K562 (cell line): ENCODE data around the gene KLC1. TPM values are rescaled to one million over a fixed set of nuclear protein-coding genes. Genes with fewer than 3 reads are reported as not detected.

ENCODE experiments used
- ATAC-seq: fragments of 200-7000 bp; cut with Tn5 transposase; 3 replicates; pipeline ENCODE4 v1.9.1; 2020; ENCODE audit warnings: moderate library complexity
- BruUV-seq: library from RNA; stranded (reverse); fragments of 400-500 nt; replicated peaks from 2 replicates; lab custom pipeline; 2021; lab: Mats Ljungman, UMichigan
- CTCF ChIA-PET: fragments of 300-600 bp; formaldehyde crosslinking; extraction: SDS; loops from one replicate; lab custom pipeline; 2021; ENCODE audit warnings: low intra/inter-chr PET ratio; lab: Yijun Ruan, JAX
- POLR2A ChIA-PET: fragments of 300-600, 350-650 bp; sonication (Branson Sonifier 250); formaldehyde crosslinking; extraction: SDS; loops from one replicate; lab custom pipeline; 2021; ENCODE audit warnings: antibody characterized with exemption, inconsistent platforms; lab: Yijun Ruan, JAX
- DNase-seq, 4 experiments: peaks; one replicate each; pipeline versions ENCODE4 v3.0.0 to v3.0.0-alpha.2; 2011 to 2018; ENCODE audit warnings: low spot score in 3 of 4, mixed read lengths in 3 of 4; ENCODE audit errors: extremely low read depth in 1 of 4
- FAIRE-seq: peaks from 2 replicates; lab custom pipeline; 2011; peaks lifted over from hg19 to GRCh38; lab: Jason Lieb, UNC
- H2AFZ ChIP-seq: 2 replicates; pipeline ENCODE4 v1.6.0; 2011; ENCODE audit warnings: low read depth, low read length, control low read depth, inconsistent platforms
- H3K27ac ChIP-seq: fragments of 200-600 bp; 3 replicates; pipeline ENCODE4 v1.8.0; 2011; ENCODE audit warnings: low read depth, mild to moderate bottlenecking, control low read depth, inconsistent platforms, low read length, moderate library complexity, mixed read lengths; ENCODE audit errors: extremely low read depth
- H3K27me3 ChIP-seq, 2 experiments: fragments of 300-600 bp in 1 of 2; 2 replicates in 1 of 2; 3 replicates in 1 of 2; pipeline versions ENCODE4 v1.6.0 to v1.8.0; 2011; ENCODE audit warnings: inconsistent platforms in 2 of 2, low read length in 2 of 2, mild to moderate bottlenecking in 1 of 2, mixed read lengths in 1 of 2, moderate library complexity in 1 of 2; ENCODE audit not compliant: control insufficient read depth in 2 of 2, insufficient read depth in 2 of 2
- H3K36me3 ChIP-seq: fragments of 300-600 bp; 3 replicates; pipeline ENCODE4 v1.8.0; 2011; ENCODE audit warnings: mild to moderate bottlenecking, low read length, inconsistent platforms; ENCODE audit not compliant: control insufficient read depth, insufficient read depth
- H3K4me1 ChIP-seq, 2 experiments: fragments of 200-600 bp in 1 of 2; replicated peaks in 1 of 2; 2 replicates in 1 of 2; 3 replicates in 1 of 2; pipeline versions ENCODE4 v1.5.1 to v1.8.0; 2011; ENCODE audit warnings: inconsistent platforms in 2 of 2, low read length in 2 of 2, mild to moderate bottlenecking in 1 of 2, mixed read lengths in 1 of 2, moderate library complexity in 1 of 2; ENCODE audit not compliant: control insufficient read depth in 2 of 2, insufficient read depth in 2 of 2
- H3K4me2 ChIP-seq: 2 replicates; pipeline ENCODE4 v1.6.1; 2011; ENCODE audit warnings: low read length, control low read depth, inconsistent platforms, mixed read lengths; ENCODE audit not compliant: insufficient read depth
- H3K4me3 ChIP-seq: fragments of 200-600 bp; sonication (generic), shearing (Covaris generic); 2 replicates; pipeline ENCODE4 v1.5.1; 2016; ENCODE audit warnings: control low read depth, inconsistent platforms
- H3K79me2 ChIP-seq: fragments of 200-600 bp; 3 replicates; pipeline ENCODE4 v1.8.0; 2011; ENCODE audit warnings: low read length, inconsistent platforms; ENCODE audit not compliant: control insufficient read depth, insufficient read depth
- H3K9ac ChIP-seq, 2 experiments: 2 replicates each; pipeline versions ENCODE4 v1.6.0 to v1.6.1; 2011; ENCODE audit warnings: low read depth in 2 of 2, low read length in 2 of 2, control low read depth in 1 of 2, inconsistent platforms in 1 of 2, mild to moderate bottlenecking in 1 of 2, mixed read lengths in 1 of 2; ENCODE audit not compliant: insufficient read depth in 1 of 2
- H3K9me1 ChIP-seq: one replicate; pipeline ENCODE4 v1.6.0; 2011; ENCODE audit warnings: inconsistent platforms, mild to moderate bottlenecking, low read length, moderate library complexity; ENCODE audit not compliant: control insufficient read depth, insufficient read depth
- H3K9me3 ChIP-seq: replicated peaks from 2 replicates; pipeline ENCODE4 v1.5.1; 2011; ENCODE audit warnings: low read depth, low read length, inconsistent platforms; ENCODE audit not compliant: control insufficient read depth, insufficient read depth
- H4K20me1 ChIP-seq: replicated peaks from 2 replicates; pipeline ENCODE4 v1.6.1; 2011; ENCODE audit warnings: low read length, inconsistent platforms, mixed read lengths; ENCODE audit not compliant: control insufficient read depth, insufficient read depth
- CTBP1 ChIP-seq: fragments of 450-650 bp; IDR thresholded peaks from 2 replicates; pipeline ENCODE4 v1.6.1; 2016; ENCODE audit warnings: borderline replicate concordance
- GTF2F1 ChIP-seq: IDR thresholded peaks from 2 replicates; pipeline ENCODE4 v1.6.1; 2011; ENCODE audit warnings: low read depth, low read length, improper control_type of control experiment
- ILF3 ChIP-seq: fragments of 450-650 bp; IDR thresholded peaks from 2 replicates; pipeline ENCODE4 v1.6.1; 2018; ENCODE audit warnings: antibody characterized with exemption, mild to moderate bottlenecking, moderate library complexity, borderline replicate concordance
- MTF1 ChIP-seq: fragments of 250-450 bp; sonication (Bioruptor Pico); IDR thresholded peaks from 2 replicates; pipeline ENCODE4 v1.9.0; 2021; ENCODE audit warnings: moderate library complexity, mild to moderate bottlenecking, inconsistent platforms, borderline replicate concordance
- POLR2H ChIP-seq: IDR thresholded peaks from 2 replicates; pipeline ENCODE4 v1.6.1; 2016; ENCODE audit warnings: missing genetic modification characterization, low read depth, mild to moderate bottlenecking, control low read depth, missing compliant biosample characterization, moderate library complexity
- SETDB1 ChIP-seq: IDR thresholded peaks from one replicate; pipeline ENCODE4 v1.6.1; 2012; ENCODE audit warnings: low read length, control low read depth, inconsistent platforms
- SMAD2 ChIP-seq: fragments of 150-350 bp; IDR thresholded peaks from 2 replicates; pipeline ENCODE4 v1.6.1; 2014; ENCODE audit warnings: low read depth, mild to moderate bottlenecking, low read length
- SRF ChIP-seq, 2 experiments: fragments of 250-450, 450-650 bp in 1 of 2; sonication (Bioruptor Pico) in 1 of 2; sonication (generic) in 1 of 2; formaldehyde crosslinking; IDR thresholded peaks; 2 replicates each; pipeline versions ENCODE4 v1.5.0 to v1.5.1; 2020 to 2022; ENCODE audit warnings: mild to moderate bottlenecking in 1 of 2, missing genetic modification reagents in 1 of 2
- STAG1 ChIP-seq: sonication (generic); formaldehyde crosslinking; IDR thresholded peaks from 2 replicates; pipeline ENCODE4 v1.5.0; 2020; ENCODE audit warnings: missing genetic modification reagents, borderline replicate concordance
- ZNF551 ChIP-seq: fragments of 250-450 bp; sonication (Bioruptor Pico); IDR thresholded peaks from 2 replicates; pipeline ENCODE4 v1.5.0; 2021; ENCODE audit warnings: mild to moderate bottlenecking, moderate library complexity
- ZNF699 ChIP-seq: fragments of 250-450 bp; sonication (Bioruptor Pico); IDR thresholded peaks from 2 replicates; pipeline ENCODE4 v1.8.0; 2021; ENCODE audit warnings: mild to moderate bottlenecking, moderate library complexity; ENCODE audit not compliant: insufficient replicate concordance
- WGBS: fragments of 100-300 bp; shearing (Covaris generic); methylation state at CpG from one replicate; pipeline ENCODE4 v1.1.6; 2016; ENCODE audit warnings: low coverage, mixed read lengths; ENCODE audit not compliant: insufficient coverage; ENCODE audit errors: missing lambda C conversion rate; 5-methylcytosine and 5-hydroxymethylcytosine counted together
- in situ Hi-C: fragments of 300-500 bp; cut with MboI; formaldehyde crosslinking; loops from 4 replicates; pipeline ENCODE4 v1.15.0; 2018; ENCODE audit warnings: inconsistent platforms, mixed read lengths
- intact Hi-C: fragments of 100-400 bp; cut with micrococcal nuclease; formaldehyde crosslinking; loops from 2 replicates; pipeline ENCODE4 v1.14.2; 2022
- polyA plus RNA-seq, 8 experiments: library from polyadenylated mRNA; depleted of rRNA in 4 of 8; stranded (reverse) in 5 of 8; unstranded in 3 of 8; fragments of >200 nt; fragmentation: Nextera tagmentation in 2 of 8; fragmentation: Illumina TruSeq in 1 of 8; extraction: Ambion mirVana in 2 of 8; extraction: Trizol in 1 of 8; gene quantifications; 2 replicates each; pipeline versions ENCODE4 v1.2.1 to v1.2.3, GENCODE V29; 2011 to 2014; ENCODE audit warnings: inconsistent platforms in 1 of 8, missing spikeins in 1 of 8
- total RNA-seq, 7 experiments: library from RNA; depleted of rRNA in 6 of 7; stranded (reverse); fragments of >200 nt in 6 of 7; fragmentation: Illumina TruSeq in 2 of 7; extraction: Trizol in 2 of 7; gene quantifications; 2 replicates each; pipeline versions ENCODE4 v1.2.1 to v1.2.3, GENCODE V29; 2011 to 2021; ENCODE audit warnings: low replicate concordance in 1 of 7
- TF ChIP-seq, protein P1 (sequence below), 2 experiments: fragments of 450-650 bp; IDR thresholded peaks; 2 replicates each; pipeline ENCODE4 v1.6.1; 2016
- TF ChIP-seq, protein P2 (sequence below): fragments of 450-650 bp; formaldehyde crosslinking; conservative IDR thresholded peaks from 2 replicates; pipeline ENCODE4 v1.4.0; 2022; ENCODE audit warnings: mild to moderate bottlenecking, missing genetic modification characterization
- TF ChIP-seq, protein P3 (sequence below): fragments of 200-800 bp; sonication (Bioruptor generic); IDR thresholded peaks from 2 replicates; pipeline ENCODE4 v1.6.1; 2017; ENCODE audit warnings: missing genetic modification characterization, missing compliant biosample characterization
- TF ChIP-seq, protein P4 (sequence below): sonication (generic); formaldehyde crosslinking; IDR thresholded peaks from 2 replicates; pipeline ENCODE4 v1.9.0; 2022; ENCODE audit warnings: mild to moderate bottlenecking, missing genetic modification reagents
- TF ChIP-seq, protein P5 (sequence below): sonication (generic); formaldehyde crosslinking; IDR thresholded peaks from 2 replicates; pipeline ENCODE4 v1.8.0; 2022; ENCODE audit warnings: mild to moderate bottlenecking, missing genetic modification reagents, borderline replicate concordance

KLC1 gene
- total and polyA plus RNA-seq, 9 of the 15 experiments (the other 6 are each of a cell fraction or from before 2014, with no cell fraction given): 4.9 to 134 (median 54.8) TPM

DNA sequence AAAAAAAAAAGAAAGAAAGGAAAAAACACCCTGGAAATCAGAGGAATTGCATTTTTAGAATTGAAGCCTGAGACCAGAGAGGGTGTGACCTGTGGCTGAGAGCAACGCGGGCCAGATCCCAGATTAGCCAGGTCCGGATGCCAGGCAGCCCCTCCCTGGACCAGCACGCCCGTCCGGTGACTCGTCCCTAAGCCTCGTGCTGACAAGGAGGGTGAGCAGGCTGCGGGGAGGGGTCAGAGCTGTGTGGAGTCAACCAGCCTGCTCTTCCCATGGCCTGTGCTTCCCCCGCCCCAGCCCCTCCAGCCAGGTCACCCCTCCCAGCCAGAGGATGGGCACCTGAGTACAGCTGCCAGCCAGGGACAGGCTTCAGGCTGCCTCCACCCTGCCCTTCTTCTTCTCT is 4.2 kb upstream of the KLC1 start:
- no peak for FAIRE-seq
- 8% methylated on average over 6 of the region's 10 CpGs for WGBS
- CTCF ChIA-PET: no interaction called here
- no peak for TF ChIP-seq GTF2F1
- TF ChIP-seq ZNF699 (CRISPR knock-in tag): no peak
- TF ChIP-seq, protein P1, sequence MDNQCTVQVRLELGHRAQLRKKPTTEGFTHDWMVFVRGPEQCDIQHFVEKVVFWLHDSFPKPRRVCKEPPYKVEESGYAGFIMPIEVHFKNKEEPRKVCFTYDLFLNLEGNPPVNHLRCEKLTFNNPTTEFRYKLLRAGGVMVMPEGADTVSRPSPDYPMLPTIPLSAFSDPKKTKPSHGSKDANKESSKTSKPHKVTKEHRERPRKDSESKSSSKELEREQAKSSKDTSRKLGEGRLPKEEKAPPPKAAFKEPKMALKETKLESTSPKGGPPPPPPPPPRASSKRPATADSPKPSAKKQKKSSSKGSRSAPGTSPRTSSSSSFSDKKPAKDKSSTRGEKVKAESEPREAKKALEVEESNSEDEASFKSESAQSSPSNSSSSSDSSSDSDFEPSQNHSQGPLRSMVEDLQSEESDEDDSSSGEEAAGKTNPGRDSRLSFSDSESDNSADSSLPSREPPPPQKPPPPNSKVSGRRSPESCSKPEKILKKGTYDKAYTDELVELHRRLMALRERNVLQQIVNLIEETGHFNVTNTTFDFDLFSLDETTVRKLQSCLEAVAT (IDR thresholded peaks at IDR 0.05): no peak
- TF ChIP-seq MTF1: no peak
- TF ChIP-seq, protein P2, sequence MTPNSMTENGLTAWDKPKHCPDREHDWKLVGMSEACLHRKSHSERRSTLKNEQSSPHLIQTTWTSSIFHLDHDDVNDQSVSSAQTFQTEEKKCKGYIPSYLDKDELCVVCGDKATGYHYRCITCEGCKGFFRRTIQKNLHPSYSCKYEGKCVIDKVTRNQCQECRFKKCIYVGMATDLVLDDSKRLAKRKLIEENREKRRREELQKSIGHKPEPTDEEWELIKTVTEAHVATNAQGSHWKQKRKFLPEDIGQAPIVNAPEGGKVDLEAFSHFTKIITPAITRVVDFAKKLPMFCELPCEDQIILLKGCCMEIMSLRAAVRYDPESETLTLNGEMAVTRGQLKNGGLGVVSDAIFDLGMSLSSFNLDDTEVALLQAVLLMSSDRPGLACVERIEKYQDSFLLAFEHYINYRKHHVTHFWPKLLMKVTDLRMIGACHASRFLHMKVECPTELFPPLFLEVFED: no peak
- TF ChIP-seq, protein P3, sequence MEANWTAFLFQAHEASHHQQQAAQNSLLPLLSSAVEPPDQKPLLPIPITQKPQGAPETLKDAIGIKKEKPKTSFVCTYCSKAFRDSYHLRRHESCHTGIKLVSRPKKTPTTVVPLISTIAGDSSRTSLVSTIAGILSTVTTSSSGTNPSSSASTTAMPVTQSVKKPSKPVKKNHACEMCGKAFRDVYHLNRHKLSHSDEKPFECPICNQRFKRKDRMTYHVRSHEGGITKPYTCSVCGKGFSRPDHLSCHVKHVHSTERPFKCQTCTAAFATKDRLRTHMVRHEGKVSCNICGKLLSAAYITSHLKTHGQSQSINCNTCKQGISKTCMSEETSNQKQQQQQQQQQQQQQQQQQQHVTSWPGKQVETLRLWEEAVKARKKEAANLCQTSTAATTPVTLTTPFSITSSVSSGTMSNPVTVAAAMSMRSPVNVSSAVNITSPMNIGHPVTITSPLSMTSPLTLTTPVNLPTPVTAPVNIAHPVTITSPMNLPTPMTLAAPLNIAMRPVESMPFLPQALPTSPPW (CRISPR knock-in tag): peak; percentile 40; the same call in 1 of the 2 replicates
- no peak for TF ChIP-seq SMAD2
- no peak for TF ChIP-seq ZNF551
- TF ChIP-seq SRF (CRISPR knock-in tag; IDR thresholded peaks at IDR 0.05): peak in 1 of 2 experiments; percentile 29; a peak in 1 of 4 replicates
- TF ChIP-seq, protein P4, sequence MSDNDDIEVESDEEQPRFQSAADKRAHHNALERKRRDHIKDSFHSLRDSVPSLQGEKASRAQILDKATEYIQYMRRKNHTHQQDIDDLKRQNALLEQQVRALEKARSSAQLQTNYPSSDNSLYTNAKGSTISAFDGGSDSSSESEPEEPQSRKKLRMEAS (CRISPR knock-in tag): peak; percentile 54; the same call in 1 of the 2 replicates
- TF ChIP-seq, protein P5, sequence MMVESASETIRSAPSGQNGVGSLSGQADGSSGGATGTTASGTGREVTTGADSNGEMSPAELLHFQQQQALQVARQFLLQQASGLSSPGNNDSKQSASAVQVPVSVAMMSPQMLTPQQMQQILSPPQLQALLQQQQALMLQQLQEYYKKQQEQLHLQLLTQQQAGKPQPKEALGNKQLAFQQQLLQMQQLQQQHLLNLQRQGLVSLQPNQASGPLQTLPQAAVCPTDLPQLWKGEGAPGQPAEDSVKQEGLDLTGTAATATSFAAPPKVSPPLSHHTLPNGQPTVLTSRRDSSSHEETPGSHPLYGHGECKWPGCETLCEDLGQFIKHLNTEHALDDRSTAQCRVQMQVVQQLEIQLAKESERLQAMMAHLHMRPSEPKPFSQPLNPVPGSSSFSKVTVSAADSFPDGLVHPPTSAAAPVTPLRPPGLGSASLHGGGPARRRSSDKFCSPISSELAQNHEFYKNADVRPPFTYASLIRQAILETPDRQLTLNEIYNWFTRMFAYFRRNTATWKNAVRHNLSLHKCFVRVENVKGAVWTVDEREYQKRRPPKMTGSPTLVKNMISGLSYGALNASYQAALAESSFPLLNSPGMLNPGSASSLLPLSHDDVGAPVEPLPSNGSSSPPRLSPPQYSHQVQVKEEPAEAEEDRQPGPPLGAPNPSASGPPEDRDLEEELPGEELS: no peak
- TF ChIP-seq STAG1 (CRISPR knock-in tag): no peak
- no peak for TF ChIP-seq ILF3
- TF ChIP-seq POLR2H (tag): no peak
- no peak for TF ChIP-seq CTBP1
- TF ChIP-seq SETDB1: no peak

More for the DNA sequence above, 4.2 kb upstream of the KLC1 start:
- no peak overlapping the region for H3K4me3 ChIP-seq
- H3K4me1 ChIP-seq: peaks cover 9 to 25% of the 10 kb centered on the region in 2 experiments; a peak in 4 of 5 replicates
- POLR2A ChIA-PET: interaction anchor here (0.6 kb wide), 1 partner anchor 52 kb away, joined by 3 read pairs; no protein-coding TSS in a partner anchor
- H3K36me3 ChIP-seq: no peaks in the 10 kb centered on the region
- no peaks in the 10 kb centered on the region for H4K20me1 ChIP-seq
- no peak overlapping the region for H2AFZ ChIP-seq
- H3K4me2 ChIP-seq: no peak overlapping the region
- no TSS peak for BruUV-seq
- in situ Hi-C loops (no loop called here), intact Hi-C loops (no loop called here)
- H3K27ac ChIP-seq: no peak overlapping the region
- H3K9me3 ChIP-seq: no peaks in the 10 kb centered on the region
- DNase-seq (peak in 1 of 4 experiments; percentile 36), ATAC-seq (peak; percentile 14; the same call in 2 of the 3 replicates)
- H3K27me3 ChIP-seq: no peaks in the 10 kb centered on the region
- peaks cover 9% of the 10 kb centered on the region for H3K79me2 ChIP-seq
- peak overlapping the region in 1 of 2 experiments; percentile 28; a peak in 2 of 4 replicates for H3K9ac ChIP-seq
- H3K9me1 ChIP-seq: no peaks in the 10 kb centered on the region
